ENCODE measurements around the gene ULBP3. TPM values are rescaled to one million over a fixed set of nuclear protein-coding genes. Genes with fewer than 3 reads are reported as not detected.

ULBP3 gene
- polyA plus RNA-seq, 1 of the 3 experiments (the other 2 are of a cell fraction), result 4.6 TPM

DNA sequence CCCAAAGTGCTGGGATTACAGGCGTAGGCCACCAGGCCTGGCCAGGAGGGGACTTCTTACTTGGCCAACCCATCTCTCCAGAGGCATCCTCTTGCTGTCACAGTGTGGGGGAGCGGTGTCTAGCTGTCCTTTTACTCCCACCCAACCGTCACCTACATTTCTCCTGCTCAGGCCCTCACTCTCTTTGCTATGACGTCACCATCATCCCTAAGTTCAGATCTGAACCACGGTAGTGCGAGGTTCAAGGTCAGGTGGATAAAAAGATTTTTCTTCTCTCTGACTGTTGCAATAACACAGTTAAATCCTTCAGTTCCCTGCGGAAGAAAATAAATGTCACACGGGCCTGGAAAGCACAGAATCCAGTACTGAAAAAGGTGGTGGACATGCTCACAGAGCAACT lies 36.3 kb downstream of the ULBP3 start (continued):
- TF ChIP-seq CTCF (IDR thresholded peaks at IDR 0.05), result no peak
- TF ChIP-seq, protein P1, sequence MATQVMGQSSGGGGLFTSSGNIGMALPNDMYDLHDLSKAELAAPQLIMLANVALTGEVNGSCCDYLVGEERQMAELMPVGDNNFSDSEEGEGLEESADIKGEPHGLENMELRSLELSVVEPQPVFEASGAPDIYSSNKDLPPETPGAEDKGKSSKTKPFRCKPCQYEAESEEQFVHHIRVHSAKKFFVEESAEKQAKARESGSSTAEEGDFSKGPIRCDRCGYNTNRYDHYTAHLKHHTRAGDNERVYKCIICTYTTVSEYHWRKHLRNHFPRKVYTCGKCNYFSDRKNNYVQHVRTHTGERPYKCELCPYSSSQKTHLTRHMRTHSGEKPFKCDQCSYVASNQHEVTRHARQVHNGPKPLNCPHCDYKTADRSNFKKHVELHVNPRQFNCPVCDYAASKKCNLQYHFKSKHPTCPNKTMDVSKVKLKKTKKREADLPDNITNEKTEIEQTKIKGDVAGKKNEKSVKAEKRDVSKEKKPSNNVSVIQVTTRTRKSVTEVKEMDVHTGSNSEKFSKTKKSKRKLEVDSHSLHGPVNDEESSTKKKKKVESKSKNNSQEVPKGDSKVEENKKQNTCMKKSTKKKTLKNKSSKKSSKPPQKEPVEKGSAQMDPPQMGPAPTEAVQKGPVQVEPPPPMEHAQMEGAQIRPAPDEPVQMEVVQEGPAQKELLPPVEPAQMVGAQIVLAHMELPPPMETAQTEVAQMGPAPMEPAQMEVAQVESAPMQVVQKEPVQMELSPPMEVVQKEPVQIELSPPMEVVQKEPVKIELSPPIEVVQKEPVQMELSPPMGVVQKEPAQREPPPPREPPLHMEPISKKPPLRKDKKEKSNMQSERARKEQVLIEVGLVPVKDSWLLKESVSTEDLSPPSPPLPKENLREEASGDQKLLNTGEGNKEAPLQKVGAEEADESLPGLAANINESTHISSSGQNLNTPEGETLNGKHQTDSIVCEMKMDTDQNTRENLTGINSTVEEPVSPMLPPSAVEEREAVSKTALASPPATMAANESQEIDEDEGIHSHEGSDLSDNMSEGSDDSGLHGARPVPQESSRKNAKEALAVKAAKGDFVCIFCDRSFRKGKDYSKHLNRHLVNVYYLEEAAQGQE (IDR thresholded peaks at IDR 0.05; ENCODE audit: low read depth, low read length), result no peak
- TF ChIP-seq JUND (IDR thresholded peaks at IDR 0.05), result no peak

GRCh38 chr6:150030611-150031010 lies 38.3 kb downstream of the ULBP3 start:
- Histone ChIP-seq H3K27me3 (ENCODE audit: insufficient read depth) (peaks cover 52% of the 10 kb centered on the region), H3K27ac (ENCODE audit: low read depth in 2 of 2, low read length in 1 of 2) (no peak overlapping the region), H3K4me2 (no peak overlapping the region), H3K4me3 (ENCODE audit: low read depth in 2 of 2, low read length in 1 of 2) (no peak overlapping the region), H3K9ac (no peak overlapping the region), H4K20me1 (ENCODE audit: insufficient read depth) (no peaks in the 10 kb centered on the region), H3K36me3 (replicated peaks in 1 of 2; ENCODE audit: control insufficient read depth in 1 of 2, insufficient read depth in 2 of 2, low read length in 1 of 2) (no peaks in the 10 kb centered on the region), H3K9me3 (no peaks in the 10 kb centered on the region), H3K9me2 (no peaks in the 10 kb centered on the region), H3F3A (replicated peaks; ENCODE audit: insufficient read depth) (no peaks in the 10 kb centered on the region), H2AFZ (ENCODE audit: low read depth) (no peak overlapping the region), H3K4me1 (ENCODE audit: control insufficient read depth in 1 of 2, insufficient read depth in 2 of 2, low read depth in 1 of 2, low read length in 1 of 2) (no peaks in the 10 kb centered on the region), H3K79me2 (ENCODE audit: insufficient read depth) (no peaks in the 10 kb centered on the region)
- CTCF ChIA-PET, result interaction anchor here (0.9 kb wide), 1 partner anchor 24 kb away, joined by 4 read pairs; no protein-coding TSS in a partner anchor
- 14% methylated on average over 2 of the region's 3 CpGs for WGBS (ENCODE audit: low lambda C conversion rate)
- POLR2A ChIA-PET, result no interaction called here
- TF ChIP-seq GATA2 (CRISPR knock-in tag; IDR thresholded peaks at IDR 0.05) (no peak), CTCF (IDR thresholded peaks at IDR 0.05) (no peak), TCF12 (IDR thresholded peaks at IDR 0.05) (no peak), YY1 (IDR thresholded peaks at IDR 0.05; ENCODE audit: low read depth) (no peak), MEF2A (IDR thresholded peaks at IDR 0.05; ENCODE audit: borderline replicate concordance, low read depth) (no peak), FOXM1 (IDR thresholded peaks at IDR 0.05; ENCODE audit: low read depth) (no peak), ZBTB33 (IDR thresholded peaks at IDR 0.05; ENCODE audit: borderline replicate concordance, low read depth) (no peak), SIN3A (IDR thresholded peaks at IDR 0.05; ENCODE audit: borderline replicate concordance, low read depth, low read length) (no peak), GABPA (IDR thresholded peaks at IDR 0.05; ENCODE audit: low read depth) (no peak), NFIC (IDR thresholded peaks at IDR 0.05; ENCODE audit: borderline replicate concordance) (no peak), RXRA (IDR thresholded peaks at IDR 0.05; ENCODE audit: borderline replicate concordance, low read depth) (no peak), EZH2phosphoT487 (IDR thresholded peaks at IDR 0.05; ENCODE audit: borderline replicate concordance, low read depth) (no peak), RAD21 (IDR thresholded peaks at IDR 0.05; ENCODE audit: low read length) (no peak), USF2 (IDR thresholded peaks at IDR 0.05; ENCODE audit: borderline replicate concordance, low read depth, low read length) (no peak)
- TF ChIP-seq, protein P2, sequence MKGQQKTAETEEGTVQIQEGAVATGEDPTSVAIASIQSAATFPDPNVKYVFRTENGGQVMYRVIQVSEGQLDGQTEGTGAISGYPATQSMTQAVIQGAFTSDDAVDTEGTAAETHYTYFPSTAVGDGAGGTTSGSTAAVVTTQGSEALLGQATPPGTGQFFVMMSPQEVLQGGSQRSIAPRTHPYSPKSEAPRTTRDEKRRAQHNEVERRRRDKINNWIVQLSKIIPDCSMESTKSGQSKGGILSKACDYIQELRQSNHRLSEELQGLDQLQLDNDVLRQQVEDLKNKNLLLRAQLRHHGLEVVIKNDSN (IDR thresholded peaks at IDR 0.05; ENCODE audit: borderline replicate concordance, low read depth), result no peak
- TF ChIP-seq, protein P3, sequence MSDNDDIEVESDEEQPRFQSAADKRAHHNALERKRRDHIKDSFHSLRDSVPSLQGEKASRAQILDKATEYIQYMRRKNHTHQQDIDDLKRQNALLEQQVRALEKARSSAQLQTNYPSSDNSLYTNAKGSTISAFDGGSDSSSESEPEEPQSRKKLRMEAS (IDR thresholded peaks at IDR 0.05; ENCODE audit: low read depth), result no peak
- TF ChIP-seq, protein P4, sequence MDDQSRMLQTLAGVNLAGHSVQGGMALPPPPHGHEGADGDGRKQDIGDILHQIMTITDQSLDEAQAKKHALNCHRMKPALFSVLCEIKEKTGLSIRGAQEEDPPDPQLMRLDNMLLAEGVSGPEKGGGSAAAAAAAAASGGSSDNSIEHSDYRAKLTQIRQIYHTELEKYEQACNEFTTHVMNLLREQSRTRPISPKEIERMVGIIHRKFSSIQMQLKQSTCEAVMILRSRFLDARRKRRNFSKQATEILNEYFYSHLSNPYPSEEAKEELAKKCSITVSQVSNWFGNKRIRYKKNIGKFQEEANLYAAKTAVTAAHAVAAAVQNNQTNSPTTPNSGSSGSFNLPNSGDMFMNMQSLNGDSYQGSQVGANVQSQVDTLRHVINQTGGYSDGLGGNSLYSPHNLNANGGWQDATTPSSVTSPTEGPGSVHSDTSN (IDR thresholded peaks at IDR 0.05), result no peak
- DNase-seq, result no peak
